ENCODE measurements around the gene TANC2.

DNA sequence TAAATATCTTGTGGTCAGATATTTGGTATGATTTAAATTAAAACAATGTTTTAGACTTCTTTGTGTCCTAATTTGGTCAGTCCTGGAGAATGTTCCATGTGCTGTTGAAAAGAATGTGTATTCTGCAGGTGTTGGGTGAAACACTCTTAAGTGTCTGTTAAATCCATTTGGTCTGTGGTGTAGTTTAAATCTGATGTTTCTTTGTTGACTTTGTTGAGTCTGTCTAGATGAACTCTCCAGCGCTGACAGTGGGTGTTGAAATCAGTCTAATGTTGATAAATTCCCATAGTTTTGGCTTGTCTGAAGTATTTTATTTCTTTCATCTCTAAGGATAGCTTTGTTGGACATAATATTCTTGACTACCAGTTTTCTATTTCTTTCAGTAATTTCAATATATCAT, 18.8 kb downstream of the TANC2 start:
- TF ChIP-seq EZH2 (IDR thresholded peaks at IDR 0.05) (no peak), POLR2AphosphoS5 (IDR thresholded peaks at IDR 0.05; ENCODE audit: borderline replicate concordance, low read depth, low read length) (no peak)
